Panc1 (cell line): Measurements from ENCODE around the gene RASGRP2.

Experiments used
- POLR2AphosphoS5 ChIP-seq: IDR thresholded peaks from 2 replicates; pipeline ENCODE4 v1.6.1; 2012; ENCODE audit warnings: mild to moderate bottlenecking, low read depth, low read length, moderate library complexity
- SIN3A ChIP-seq: IDR thresholded peaks from 2 replicates; pipeline ENCODE4 v1.6.1; 2012; ENCODE audit warnings: low read depth, mild to moderate bottlenecking, low read length, moderate library complexity, borderline replicate concordance; ENCODE audit not compliant: insufficient read depth
- TF ChIP-seq, protein P1 (sequence below): fragments of 450-650 bp; IDR thresholded peaks from 2 replicates; pipeline ENCODE4 v1.5.1; 2017; ENCODE audit warnings: mild to moderate bottlenecking
- TF ChIP-seq, protein P2 (sequence below), 2 experiments: IDR thresholded peaks; 2 replicates each; pipeline ENCODE4 v1.6.1; 2011 to 2012; ENCODE audit warnings: low read depth in 2 of 2, control low read depth in 1 of 2, low read length in 1 of 2, mild to moderate bottlenecking in 1 of 2, moderate library complexity in 1 of 2; ENCODE audit not compliant: insufficient read depth in 1 of 2

- TF ChIP-seq, protein P1, sequence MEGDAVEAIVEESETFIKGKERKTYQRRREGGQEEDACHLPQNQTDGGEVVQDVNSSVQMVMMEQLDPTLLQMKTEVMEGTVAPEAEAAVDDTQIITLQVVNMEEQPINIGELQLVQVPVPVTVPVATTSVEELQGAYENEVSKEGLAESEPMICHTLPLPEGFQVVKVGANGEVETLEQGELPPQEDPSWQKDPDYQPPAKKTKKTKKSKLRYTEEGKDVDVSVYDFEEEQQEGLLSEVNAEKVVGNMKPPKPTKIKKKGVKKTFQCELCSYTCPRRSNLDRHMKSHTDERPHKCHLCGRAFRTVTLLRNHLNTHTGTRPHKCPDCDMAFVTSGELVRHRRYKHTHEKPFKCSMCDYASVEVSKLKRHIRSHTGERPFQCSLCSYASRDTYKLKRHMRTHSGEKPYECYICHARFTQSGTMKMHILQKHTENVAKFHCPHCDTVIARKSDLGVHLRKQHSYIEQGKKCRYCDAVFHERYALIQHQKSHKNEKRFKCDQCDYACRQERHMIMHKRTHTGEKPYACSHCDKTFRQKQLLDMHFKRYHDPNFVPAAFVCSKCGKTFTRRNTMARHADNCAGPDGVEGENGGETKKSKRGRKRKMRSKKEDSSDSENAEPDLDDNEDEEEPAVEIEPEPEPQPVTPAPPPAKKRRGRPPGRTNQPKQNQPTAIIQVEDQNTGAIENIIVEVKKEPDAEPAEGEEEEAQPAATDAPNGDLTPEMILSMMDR: no peak
- TF ChIP-seq, protein P2, sequence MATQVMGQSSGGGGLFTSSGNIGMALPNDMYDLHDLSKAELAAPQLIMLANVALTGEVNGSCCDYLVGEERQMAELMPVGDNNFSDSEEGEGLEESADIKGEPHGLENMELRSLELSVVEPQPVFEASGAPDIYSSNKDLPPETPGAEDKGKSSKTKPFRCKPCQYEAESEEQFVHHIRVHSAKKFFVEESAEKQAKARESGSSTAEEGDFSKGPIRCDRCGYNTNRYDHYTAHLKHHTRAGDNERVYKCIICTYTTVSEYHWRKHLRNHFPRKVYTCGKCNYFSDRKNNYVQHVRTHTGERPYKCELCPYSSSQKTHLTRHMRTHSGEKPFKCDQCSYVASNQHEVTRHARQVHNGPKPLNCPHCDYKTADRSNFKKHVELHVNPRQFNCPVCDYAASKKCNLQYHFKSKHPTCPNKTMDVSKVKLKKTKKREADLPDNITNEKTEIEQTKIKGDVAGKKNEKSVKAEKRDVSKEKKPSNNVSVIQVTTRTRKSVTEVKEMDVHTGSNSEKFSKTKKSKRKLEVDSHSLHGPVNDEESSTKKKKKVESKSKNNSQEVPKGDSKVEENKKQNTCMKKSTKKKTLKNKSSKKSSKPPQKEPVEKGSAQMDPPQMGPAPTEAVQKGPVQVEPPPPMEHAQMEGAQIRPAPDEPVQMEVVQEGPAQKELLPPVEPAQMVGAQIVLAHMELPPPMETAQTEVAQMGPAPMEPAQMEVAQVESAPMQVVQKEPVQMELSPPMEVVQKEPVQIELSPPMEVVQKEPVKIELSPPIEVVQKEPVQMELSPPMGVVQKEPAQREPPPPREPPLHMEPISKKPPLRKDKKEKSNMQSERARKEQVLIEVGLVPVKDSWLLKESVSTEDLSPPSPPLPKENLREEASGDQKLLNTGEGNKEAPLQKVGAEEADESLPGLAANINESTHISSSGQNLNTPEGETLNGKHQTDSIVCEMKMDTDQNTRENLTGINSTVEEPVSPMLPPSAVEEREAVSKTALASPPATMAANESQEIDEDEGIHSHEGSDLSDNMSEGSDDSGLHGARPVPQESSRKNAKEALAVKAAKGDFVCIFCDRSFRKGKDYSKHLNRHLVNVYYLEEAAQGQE (IDR thresholded peaks at IDR 0.05; ENCODE audit: insufficient read depth in 1 of 2, low read depth in 2 of 2, low read length in 1 of 2): no peak
- TF ChIP-seq POLR2AphosphoS5: no peak
- TF ChIP-seq SIN3A: no peak
These were observed 28.5 kb upstream of the RASGRP2 start for GRCh38 chr11:64772303-64773018.
